ENCODE results near the gene PRDX3. TPM values are rescaled to one million over a fixed set of nuclear protein-coding genes. Genes with fewer than 3 reads are reported as not detected.

PRDX3 gene
- polyA plus RNA-seq, 2 of the 4 experiments (the other 2 are of a cell fraction), result 432 to 673 TPM

DNA sequence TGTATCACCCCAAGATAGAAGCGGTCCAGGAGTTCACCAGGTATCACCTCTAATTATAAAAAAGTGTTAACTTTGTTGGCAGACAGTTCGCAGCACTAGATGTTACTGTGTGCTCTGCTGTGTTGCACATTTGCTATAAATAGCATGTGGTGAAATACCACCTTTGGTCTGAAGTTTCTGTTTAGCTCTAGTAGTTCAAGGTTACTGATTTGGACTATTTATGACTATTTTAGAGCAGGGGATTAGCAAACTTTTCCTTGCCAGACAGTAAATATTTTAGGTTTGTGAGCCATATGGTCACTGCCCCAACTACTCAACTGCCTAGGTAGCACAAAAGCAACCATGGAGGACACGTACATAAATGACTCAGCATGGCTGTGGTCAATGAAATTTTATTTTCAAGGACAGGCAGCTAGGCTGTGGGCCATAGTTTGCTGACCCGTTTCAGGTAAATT, 58.2 kb downstream of the PRDX3 start:
- ChIA-PET CTCF (no interaction called here), POLR2A (no interaction called here)
- DNase-seq (ENCODE audit: low read depth in 1 of 2, low spot score in 1 of 2) (no peak), ATAC-seq (peak; percentile 39 to 44; a peak in 4 of 6 replicates), FAIRE-seq (no peak)
- TF ChIP-seq KDM1A (IDR thresholded peaks at IDR 0.05; ENCODE audit: low read depth), result no peak
- no peak for TF ChIP-seq FOSB (CRISPR knock-in tag; IDR thresholded peaks at IDR 0.05)
- no peak for TF ChIP-seq FOSL2 (IDR thresholded peaks at IDR 0.05)
- 0 out of 2 replicates have a peak, but pooled peaks have one; percentile 29 for TF ChIP-seq FOSL2 (CRISPR knock-in tag; IDR thresholded peaks at IDR 0.05)
- no peak for TF ChIP-seq EHMT2 (IDR thresholded peaks at IDR 0.05; ENCODE audit: low read depth)
- peak; percentile 21 for TF ChIP-seq MAFK (IDR thresholded peaks at IDR 0.05; ENCODE audit: partially characterized antibody)
- Histone ChIP-seq H3K4me3 (no peak overlapping the region), H3K4me2 (peak overlapping the region; percentile 35; the same call in 2 of the 3 replicates), H3K4me1 (peaks cover 23% of the 10 kb centered on the region), H3K27ac (peak overlapping the region; percentile 27 to 63; a peak in 5 of 6 replicates), H3K9me3 (no peaks in the 10 kb centered on the region)
- WGBS (ENCODE audit: missing lambda C conversion rate), result 75% methylated on average over 4 of the region's 4 CpGs

DNA sequence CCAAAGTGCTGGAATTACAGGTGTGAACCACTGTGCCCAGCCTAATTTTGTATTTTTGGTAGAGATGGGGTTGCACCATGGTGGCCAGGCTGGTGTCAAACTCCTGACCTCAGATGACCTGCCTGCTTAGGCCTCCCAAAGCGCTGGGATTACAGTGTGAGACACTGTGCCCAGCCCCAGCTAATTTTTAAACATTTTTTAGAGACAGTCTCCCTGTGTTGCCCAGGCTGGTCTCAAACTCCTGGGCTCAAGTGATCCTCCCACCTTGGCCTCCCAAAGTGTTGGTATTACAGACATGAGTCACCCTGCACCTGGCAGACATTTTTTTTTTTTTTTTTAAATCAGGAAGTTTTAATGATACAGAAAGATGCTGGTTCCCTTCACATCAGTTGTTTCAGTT, 59.2 kb downstream of the PRDX3 start:
- no peaks in the 10 kb centered on the region for H3K9me3 ChIP-seq
- ChIA-PET POLR2A (no interaction called here), CTCF (no interaction called here)
- no peak overlapping the region for H3K4me3 ChIP-seq
- H3K4me2 ChIP-seq, result no peak overlapping the region
- FAIRE-seq (no peak), DNase-seq (ENCODE audit: low read depth in 1 of 2, low spot score in 1 of 2) (no peak), ATAC-seq (no peak)
- TF ChIP-seq ZFP36 (IDR thresholded peaks at IDR 0.05; ENCODE audit: borderline replicate concordance, partially characterized antibody) (no peak), FOSL2 (IDR thresholded peaks at IDR 0.05) (no peak), FOSL2 (CRISPR knock-in tag; IDR thresholded peaks at IDR 0.05) (peak; percentile 34; the same call in 1 of the 2 replicates), TP53 (CRISPR knock-in tag; IDR thresholded peaks at IDR 0.05) (no peak), BHLHE40 (IDR thresholded peaks at IDR 0.05; ENCODE audit: low read depth, low read length) (no peak), KDM5A (IDR thresholded peaks at IDR 0.05) (no peak), SREBF2 (IDR thresholded peaks at IDR 0.05) (no peak), HEYL (CRISPR knock-in tag; IDR thresholded peaks at IDR 0.05) (no peak)
- 0 out of 6 replicates have a peak overlapping the region, but pooled peaks of 1 of the 2 experiments have one; percentile 10 for H3K27ac ChIP-seq
- WGBS (ENCODE audit: missing lambda C conversion rate), result 81% methylated on average over 1 of the region's 1 CpG
- peaks cover 27% of the 10 kb centered on the region for H3K4me1 ChIP-seq

DNA sequence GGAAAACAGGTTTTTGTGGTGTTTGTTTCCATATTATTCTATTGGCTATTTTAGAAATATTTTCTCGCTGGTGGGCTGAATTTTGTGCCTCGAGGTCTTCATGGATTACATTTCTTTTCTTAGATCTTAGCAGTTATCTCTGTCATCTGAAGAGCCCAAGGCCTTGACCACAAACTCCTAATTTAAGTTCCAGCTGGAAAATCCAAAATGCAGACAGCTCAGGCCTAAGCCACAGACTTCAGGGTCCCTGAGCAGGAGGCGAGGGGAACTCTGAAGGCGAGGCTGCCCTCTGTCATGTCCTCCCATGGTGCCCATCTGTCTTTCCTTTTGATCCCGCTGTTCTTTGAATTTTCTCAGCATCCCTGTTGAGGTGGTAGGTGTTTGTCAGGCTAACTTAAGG, 60.4 kb downstream of the PRDX3 start:
- no peak for ATAC-seq
- Histone ChIP-seq H3K27ac (no peak overlapping the region), H3K4me3 (no peak overlapping the region), H3K4me1 (peaks cover 38% of the 10 kb centered on the region), H3K4me2 (no peak overlapping the region), H3K9me3 (no peaks in the 10 kb centered on the region)
- no peak for DNase-seq (ENCODE audit: low read depth in 1 of 2, low spot score in 1 of 2)
- TF ChIP-seq PBX3 (IDR thresholded peaks at IDR 0.05), result no peak
- TF ChIP-seq, protein P1, sequence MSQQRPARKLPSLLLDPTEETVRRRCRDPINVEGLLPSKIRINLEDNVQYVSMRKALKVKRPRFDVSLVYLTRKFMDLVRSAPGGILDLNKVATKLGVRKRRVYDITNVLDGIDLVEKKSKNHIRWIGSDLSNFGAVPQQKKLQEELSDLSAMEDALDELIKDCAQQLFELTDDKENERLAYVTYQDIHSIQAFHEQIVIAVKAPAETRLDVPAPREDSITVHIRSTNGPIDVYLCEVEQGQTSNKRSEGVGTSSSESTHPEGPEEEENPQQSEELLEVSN (IDR thresholded peaks at IDR 0.05; ENCODE audit: borderline replicate concordance, low read depth), result no peak
- no peak for TF ChIP-seq RCOR1 (IDR thresholded peaks at IDR 0.05; ENCODE audit: low read depth, low read length)
- no peak for TF ChIP-seq HDAC2 (IDR thresholded peaks at IDR 0.05)
- TF ChIP-seq CHD4 (IDR thresholded peaks at IDR 0.05; ENCODE audit: borderline replicate concordance), result no peak
- no peak for TF ChIP-seq CEBPB (IDR thresholded peaks at IDR 0.05)
- no peak for TF ChIP-seq HOXA7 (CRISPR knock-in tag; IDR thresholded peaks at IDR 0.05)
- no peak for TF ChIP-seq TP53 (CRISPR knock-in tag; IDR thresholded peaks at IDR 0.05)
- no peak for TF ChIP-seq CBX8 (IDR thresholded peaks at IDR 0.05)
- no peak for TF ChIP-seq RNF2 (IDR thresholded peaks at IDR 0.05; ENCODE audit: borderline replicate concordance, low read depth)
- TF ChIP-seq FOXS1 (CRISPR knock-in tag; IDR thresholded peaks at IDR 0.05), result no peak
- no peak for TF ChIP-seq POLR2AphosphoS2 (conservative IDR thresholded peaks at IDR 0.05; ENCODE audit: low read length)
- no peak for TF ChIP-seq PHF8 (IDR thresholded peaks at IDR 0.05; ENCODE audit: borderline replicate concordance, low read depth)
- WGBS (ENCODE audit: missing lambda C conversion rate), result 91% methylated on average over 5 of the region's 5 CpGs
- ChIA-PET CTCF (no interaction called here), POLR2A (interaction anchor here (1.0 kb wide), 1 partner anchor 13 kb away, joined by 4 read pairs; no protein-coding TSS in a partner anchor)
- FAIRE-seq, result no peak

Small RNAs within 50 kb of the gene (small RNA-seq; reads per million reads assigned to genes)
- 0 reads per million in 6 experiments for gene RN7SL749P

Other genes with a start within 250 kb of the PRDX3 start
- 2.7 and 2.9 TPM in 2 replicates for gene NANOS1, start 149.1 kb downstream of the PRDX3 start, polyA plus RNA-seq (2011; rRNA removed)
- gene NANOS1, start 149.1 kb downstream of the PRDX3 start, polyA plus RNA-seq (2017; fragmentation: RNase III; extraction: RNeasy Plus Mini Kit Qiagen cat#74134 plus additional on column Dnase treatment), result 1.4 to 1.7 TPM (median 1.7 TPM) in 3 replicates
- gene EIF3A, start 98.0 kb downstream of the PRDX3 start, polyA plus RNA-seq (2011; rRNA removed), result 71.0 and 134 TPM in 2 replicates
- 144 to 154 TPM (median 152 TPM) in 3 replicates for gene EIF3A, start 98.0 kb downstream of the PRDX3 start, polyA plus RNA-seq (2017; fragmentation: RNase III; extraction: RNeasy Plus Mini Kit Qiagen cat#74134 plus additional on column Dnase treatment)
- 88.6 and 94.3 TPM in 2 replicates for gene DENND10, start 74.7 kb downstream of the PRDX3 start, polyA plus RNA-seq (2011; rRNA removed)
- 47.1 to 49.7 TPM (median 48.4 TPM) in 3 replicates for gene DENND10, start 74.7 kb downstream of the PRDX3 start, polyA plus RNA-seq (2017; fragmentation: RNase III; extraction: RNeasy Plus Mini Kit Qiagen cat#74134 plus additional on column Dnase treatment)
- gene SFXN4, start 13.1 kb downstream of the PRDX3 start, polyA plus RNA-seq (2011; rRNA removed), result 59.4 and 66.0 TPM in 2 replicates
- gene SFXN4, start 13.1 kb downstream of the PRDX3 start, polyA plus RNA-seq (2017; fragmentation: RNase III; extraction: RNeasy Plus Mini Kit Qiagen cat#74134 plus additional on column Dnase treatment), result 39.3 to 44.2 TPM (median 42.7 TPM) in 3 replicates
- gene GRK5, start 28.8 kb upstream of the PRDX3 start, polyA plus RNA-seq (2011; rRNA removed), result 5.0 and 5.4 TPM in 2 replicates
- 7.7 to 7.9 TPM (median 7.8 TPM) in 3 replicates for gene GRK5, start 28.8 kb upstream of the PRDX3 start, polyA plus RNA-seq (2017; fragmentation: RNase III; extraction: RNeasy Plus Mini Kit Qiagen cat#74134 plus additional on column Dnase treatment)

Measured in A549 (cell line).